ENCODE measurements around the gene SHKBP1. TPM values are rescaled to one million over a fixed set of nuclear protein-coding genes. Genes with fewer than 3 reads are reported as not detected.

Gene SHKBP1
- total and polyA plus RNA-seq, 9 of the 15 experiments (the other 6 are each of a cell fraction or from before 2014, with no cell fraction given) = 1.2 to 58.1 (median 22.3) TPM

DNA sequence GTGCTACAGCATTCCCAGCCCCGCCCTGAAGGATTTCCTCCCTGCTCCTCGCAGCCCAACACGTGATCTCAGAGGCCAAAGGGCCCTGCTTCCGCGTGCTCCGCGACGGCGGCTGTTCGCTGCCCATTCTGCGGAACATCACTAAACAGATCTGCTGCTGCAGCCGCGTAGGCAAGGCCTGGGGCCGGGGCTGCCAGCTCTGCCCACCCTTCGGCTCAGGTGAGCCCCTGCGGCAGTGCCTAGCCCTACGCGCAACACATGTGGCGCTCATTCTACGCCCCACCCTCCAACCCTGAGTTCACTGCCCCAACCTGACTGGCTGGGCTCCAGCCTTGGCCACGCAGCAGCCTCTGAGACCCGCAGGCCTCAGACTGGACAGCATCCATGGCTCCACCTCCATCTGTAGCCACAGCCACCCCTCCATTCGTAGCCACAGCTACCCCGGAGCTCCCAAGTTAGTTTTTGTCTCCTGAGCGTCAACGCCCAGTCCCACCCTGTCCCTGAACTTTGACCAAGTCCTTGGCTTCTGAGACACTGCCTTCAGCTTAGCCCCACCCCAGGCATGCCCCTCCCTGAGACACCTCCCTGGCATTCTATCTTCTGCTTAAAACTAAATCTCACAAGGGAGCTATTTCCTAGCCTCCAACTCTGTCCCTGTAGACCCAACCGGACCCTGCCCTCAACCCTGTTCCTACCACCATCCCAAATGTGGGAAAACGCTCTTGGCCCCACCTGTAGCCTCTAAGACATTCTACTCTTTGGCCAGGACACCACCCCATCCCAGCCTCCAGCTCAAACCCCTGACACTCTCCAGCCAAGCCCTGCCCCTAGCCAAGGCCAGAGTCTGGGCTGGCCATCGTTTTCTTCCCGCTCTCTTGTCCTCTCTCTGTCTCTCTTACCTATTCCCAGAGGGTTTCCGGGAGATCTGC lies 30.9 kb downstream of the SHKBP1 start (continued):
- TF ChIP-seq, protein P1, sequence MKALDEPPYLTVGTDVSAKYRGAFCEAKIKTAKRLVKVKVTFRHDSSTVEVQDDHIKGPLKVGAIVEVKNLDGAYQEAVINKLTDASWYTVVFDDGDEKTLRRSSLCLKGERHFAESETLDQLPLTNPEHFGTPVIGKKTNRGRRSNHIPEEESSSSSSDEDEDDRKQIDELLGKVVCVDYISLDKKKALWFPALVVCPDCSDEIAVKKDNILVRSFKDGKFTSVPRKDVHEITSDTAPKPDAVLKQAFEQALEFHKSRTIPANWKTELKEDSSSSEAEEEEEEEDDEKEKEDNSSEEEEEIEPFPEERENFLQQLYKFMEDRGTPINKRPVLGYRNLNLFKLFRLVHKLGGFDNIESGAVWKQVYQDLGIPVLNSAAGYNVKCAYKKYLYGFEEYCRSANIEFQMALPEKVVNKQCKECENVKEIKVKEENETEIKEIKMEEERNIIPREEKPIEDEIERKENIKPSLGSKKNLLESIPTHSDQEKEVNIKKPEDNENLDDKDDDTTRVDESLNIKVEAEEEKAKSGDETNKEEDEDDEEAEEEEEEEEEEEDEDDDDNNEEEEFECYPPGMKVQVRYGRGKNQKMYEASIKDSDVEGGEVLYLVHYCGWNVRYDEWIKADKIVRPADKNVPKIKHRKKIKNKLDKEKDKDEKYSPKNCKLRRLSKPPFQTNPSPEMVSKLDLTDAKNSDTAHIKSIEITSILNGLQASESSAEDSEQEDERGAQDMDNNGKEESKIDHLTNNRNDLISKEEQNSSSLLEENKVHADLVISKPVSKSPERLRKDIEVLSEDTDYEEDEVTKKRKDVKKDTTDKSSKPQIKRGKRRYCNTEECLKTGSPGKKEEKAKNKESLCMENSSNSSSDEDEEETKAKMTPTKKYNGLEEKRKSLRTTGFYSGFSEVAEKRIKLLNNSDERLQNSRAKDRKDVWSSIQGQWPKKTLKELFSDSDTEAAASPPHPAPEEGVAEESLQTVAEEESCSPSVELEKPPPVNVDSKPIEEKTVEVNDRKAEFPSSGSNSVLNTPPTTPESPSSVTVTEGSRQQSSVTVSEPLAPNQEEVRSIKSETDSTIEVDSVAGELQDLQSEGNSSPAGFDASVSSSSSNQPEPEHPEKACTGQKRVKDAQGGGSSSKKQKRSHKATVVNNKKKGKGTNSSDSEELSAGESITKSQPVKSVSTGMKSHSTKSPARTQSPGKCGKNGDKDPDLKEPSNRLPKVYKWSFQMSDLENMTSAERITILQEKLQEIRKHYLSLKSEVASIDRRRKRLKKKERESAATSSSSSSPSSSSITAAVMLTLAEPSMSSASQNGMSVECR (CRISPR knock-in tag; IDR thresholded peaks at IDR 0.05) = no peak
- TF ChIP-seq CGGBP1 (CRISPR knock-in tag; IDR thresholded peaks at IDR 0.05) = no peak
- TF ChIP-seq, protein P2, sequence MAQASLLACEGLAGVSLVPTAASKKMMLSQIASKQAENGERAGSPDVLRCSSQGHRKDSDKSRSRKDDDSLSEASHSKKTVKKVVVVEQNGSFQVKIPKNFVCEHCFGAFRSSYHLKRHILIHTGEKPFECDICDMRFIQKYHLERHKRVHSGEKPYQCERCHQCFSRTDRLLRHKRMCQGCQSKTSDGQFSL (CRISPR knock-in tag; IDR thresholded peaks at IDR 0.05) = no peak
- TF ChIP-seq, protein P2 (tag; IDR thresholded peaks at IDR 0.05) = no peak
- no peak for TF ChIP-seq ZC3H8 (IDR thresholded peaks at IDR 0.05)
- TF ChIP-seq, protein P3, sequence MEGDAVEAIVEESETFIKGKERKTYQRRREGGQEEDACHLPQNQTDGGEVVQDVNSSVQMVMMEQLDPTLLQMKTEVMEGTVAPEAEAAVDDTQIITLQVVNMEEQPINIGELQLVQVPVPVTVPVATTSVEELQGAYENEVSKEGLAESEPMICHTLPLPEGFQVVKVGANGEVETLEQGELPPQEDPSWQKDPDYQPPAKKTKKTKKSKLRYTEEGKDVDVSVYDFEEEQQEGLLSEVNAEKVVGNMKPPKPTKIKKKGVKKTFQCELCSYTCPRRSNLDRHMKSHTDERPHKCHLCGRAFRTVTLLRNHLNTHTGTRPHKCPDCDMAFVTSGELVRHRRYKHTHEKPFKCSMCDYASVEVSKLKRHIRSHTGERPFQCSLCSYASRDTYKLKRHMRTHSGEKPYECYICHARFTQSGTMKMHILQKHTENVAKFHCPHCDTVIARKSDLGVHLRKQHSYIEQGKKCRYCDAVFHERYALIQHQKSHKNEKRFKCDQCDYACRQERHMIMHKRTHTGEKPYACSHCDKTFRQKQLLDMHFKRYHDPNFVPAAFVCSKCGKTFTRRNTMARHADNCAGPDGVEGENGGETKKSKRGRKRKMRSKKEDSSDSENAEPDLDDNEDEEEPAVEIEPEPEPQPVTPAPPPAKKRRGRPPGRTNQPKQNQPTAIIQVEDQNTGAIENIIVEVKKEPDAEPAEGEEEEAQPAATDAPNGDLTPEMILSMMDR (IDR thresholded peaks at IDR 0.05 in 2 of 3, conservative IDR thresholded peaks at IDR 0.05 in 1 of 3; ENCODE audit: insufficient read depth in 2 of 3, low read depth in 1 of 3, low read length in 3 of 3) = no peak
- no peak for TF ChIP-seq NCOR1 (IDR thresholded peaks at IDR 0.05)
- 0 out of 2 replicates have a peak, but pooled peaks have one; percentile 11 for TF ChIP-seq ZBTB7A (IDR thresholded peaks at IDR 0.05; ENCODE audit: borderline replicate concordance, control insufficient read depth, low read depth, low read length)
- no peak for TF ChIP-seq SREBF1 (IDR thresholded peaks at IDR 0.05; ENCODE audit: borderline replicate concordance, low read depth, low read length)
- no peak for TF ChIP-seq JUN (IDR thresholded peaks at IDR 0.05; ENCODE audit: borderline replicate concordance, low read depth, low read length)
- no peak for TF ChIP-seq JUN (CRISPR knock-in tag; IDR thresholded peaks at IDR 0.05; ENCODE audit: borderline replicate concordance)
- TF ChIP-seq MAX (CRISPR knock-in tag; IDR thresholded peaks at IDR 0.05) = peak; percentile 48; the same call in 1 of the 2 replicates
- no peak for TF ChIP-seq NR2C2 (CRISPR knock-in tag; IDR thresholded peaks at IDR 0.05)
- peak; percentile 32; the same call in 1 of the 2 replicates for TF ChIP-seq NR2C2 (tag; IDR thresholded peaks at IDR 0.05)
- TF ChIP-seq RBFOX2 (IDR thresholded peaks at IDR 0.05; ENCODE audit: low read depth, low read length) = peak; percentile 40; the same call in 1 of the 2 replicates
- TF ChIP-seq TCF7L2 (IDR thresholded peaks at IDR 0.05; ENCODE audit: low read depth, low read length) = no peak
- TF ChIP-seq USF2 (CRISPR knock-in tag; IDR thresholded peaks at IDR 0.05) = peak; percentile 77
- TF ChIP-seq ZBTB1 (CRISPR knock-in tag; IDR thresholded peaks at IDR 0.05; ENCODE audit: borderline replicate concordance, low read depth) = no peak

All from K562 (cell line).